Left renal pelvis (tissue), 4 donors: Measurements from ENCODE around the gene MYRF. TPM values are rescaled to one million over a fixed set of nuclear protein-coding genes. Genes with fewer than 3 reads are reported as not detected.

Source experiments
- DNase-seq, 4 donors: peaks; one replicate each; pipeline ENCODE4 v3.0.0-alpha.2; 2013; ENCODE audit warnings: low read depth in 4 of 4, low spot score in 3 of 4
- polyA plus RNA-seq, 4 donors: library from polyadenylated mRNA; unstranded; fragments of 120-200 nt; gene quantifications; one replicate each; pipeline ENCODE4 v1.2.1, GENCODE V29; 2013; ENCODE audit not compliant: insufficient read length in 4 of 4

Gene MYRF
- polyA plus RNA-seq, 4 donors, result 7.9 to 26.7 (median 20.9) TPM

GRCh38 chr11:61756147-61756451 is 3.7 kb downstream of the MYRF start:
- DNase-seq, result no peak

DNA sequence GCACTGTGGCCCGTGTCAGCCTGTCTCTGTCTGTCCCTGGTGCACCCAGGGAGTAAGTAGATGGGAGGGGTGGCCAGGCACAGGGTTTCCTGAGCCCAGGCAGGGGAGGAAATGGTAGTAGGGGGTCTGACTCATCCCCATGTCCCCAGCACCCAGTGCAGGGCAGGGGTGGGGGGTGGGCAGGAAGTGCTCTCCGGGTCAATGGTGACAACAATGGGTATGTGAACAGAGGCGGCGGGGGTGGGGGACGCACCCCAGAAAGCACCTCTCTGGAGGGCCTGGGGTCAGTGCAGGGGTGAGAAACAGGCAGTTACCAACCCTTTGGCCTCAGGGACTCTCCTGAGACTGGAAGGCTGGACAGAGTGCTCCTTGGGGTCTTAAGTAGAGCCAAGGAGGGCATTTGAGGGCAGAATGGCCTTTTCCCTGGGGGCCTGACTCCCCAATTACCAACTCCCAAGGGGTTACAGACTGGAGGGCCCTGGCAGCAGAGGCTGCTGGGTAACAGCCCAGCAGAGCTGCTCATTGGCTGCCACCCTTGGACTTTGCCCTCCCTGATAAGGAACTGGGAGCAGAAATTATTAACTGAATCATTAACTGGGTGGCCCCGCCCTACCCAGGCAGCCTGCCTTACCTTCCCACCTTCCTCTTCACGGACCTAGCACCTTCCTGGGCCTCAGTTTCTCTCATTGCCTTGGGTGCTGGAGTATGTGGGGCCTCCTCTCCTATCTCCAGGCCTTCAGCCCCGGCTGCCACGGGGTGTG is 4.2 kb downstream of the MYRF start:
- no peak for DNase-seq

DNA sequence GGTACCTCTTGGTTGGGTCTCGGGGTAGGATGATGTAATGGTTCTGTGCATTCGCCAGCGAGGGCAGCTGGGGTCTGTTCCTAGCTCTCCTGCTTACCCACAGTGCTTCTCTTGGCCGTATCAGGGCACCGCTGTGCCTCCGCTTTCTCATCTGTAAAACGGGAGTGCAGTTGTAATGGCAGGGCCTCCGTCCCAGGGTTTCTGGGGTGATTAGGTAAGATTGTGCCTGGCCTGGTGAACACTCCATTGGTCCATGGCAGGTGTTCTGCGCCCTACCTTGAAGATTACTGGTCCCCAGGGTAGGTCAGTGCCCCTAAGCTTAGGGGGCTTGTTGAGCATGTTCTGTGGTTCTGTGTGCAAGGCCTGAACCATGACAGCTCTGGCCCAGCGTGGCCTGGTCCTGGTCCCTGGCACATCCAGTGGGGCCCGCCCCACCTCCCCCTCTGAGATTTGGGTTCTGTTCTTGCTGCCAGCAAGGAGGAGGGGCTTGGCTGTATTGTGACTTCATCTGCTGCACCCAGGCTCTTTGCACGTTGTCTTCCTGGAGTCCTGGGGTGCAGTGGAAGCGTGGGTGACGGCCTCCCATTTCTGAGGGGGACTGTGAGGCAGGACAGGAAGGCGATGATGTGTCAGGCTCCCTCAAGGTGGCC is 4.9 kb downstream of the MYRF start:
- no peak for DNase-seq

DNA sequence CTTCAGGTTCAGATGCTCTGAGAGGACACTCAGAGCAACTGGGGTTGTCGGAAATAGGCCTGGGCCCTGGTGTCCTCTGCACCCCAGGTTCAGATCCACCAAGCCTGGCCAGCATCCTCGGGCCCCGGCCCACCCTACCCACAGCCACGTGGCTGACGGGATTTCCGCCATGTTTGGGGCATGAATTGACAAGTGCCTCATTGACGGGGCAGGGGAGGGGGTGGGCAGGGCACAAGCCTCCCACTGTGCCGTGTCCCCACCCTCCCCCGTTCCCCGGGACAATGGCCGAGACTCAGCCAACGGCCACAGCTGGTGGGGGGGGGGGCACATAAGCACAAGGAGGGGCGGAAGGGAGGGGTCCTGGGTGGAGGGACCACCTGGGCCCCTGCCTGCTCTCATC is 8.5 kb downstream of the MYRF start:
- DNase-seq, result no peak

GRCh38 chr11:61761440-61762222 is 9.2 kb downstream of the MYRF start:
- DNase-seq, result no peak

DNA sequence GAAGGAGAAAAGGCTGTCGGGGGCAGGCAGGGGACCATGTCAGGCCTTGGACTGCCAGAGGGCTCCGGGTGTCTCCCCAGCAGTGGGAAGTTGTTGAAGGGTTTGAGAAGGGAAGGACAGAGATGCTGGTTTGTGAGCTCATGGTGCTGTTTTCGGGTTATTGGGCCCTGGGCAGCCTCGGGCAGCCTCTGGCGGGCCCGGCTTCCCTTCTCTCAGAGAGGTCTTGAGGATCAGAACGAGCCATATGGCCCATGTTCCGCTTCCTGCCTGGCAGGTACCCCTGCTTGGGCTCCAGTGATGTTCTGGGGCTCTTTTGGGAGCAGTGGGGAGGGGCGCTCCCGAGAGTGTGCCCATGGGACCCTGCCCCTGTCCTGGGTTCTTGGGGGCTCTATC is 9.8 kb downstream of the MYRF start:
- no peak for DNase-seq

DNA sequence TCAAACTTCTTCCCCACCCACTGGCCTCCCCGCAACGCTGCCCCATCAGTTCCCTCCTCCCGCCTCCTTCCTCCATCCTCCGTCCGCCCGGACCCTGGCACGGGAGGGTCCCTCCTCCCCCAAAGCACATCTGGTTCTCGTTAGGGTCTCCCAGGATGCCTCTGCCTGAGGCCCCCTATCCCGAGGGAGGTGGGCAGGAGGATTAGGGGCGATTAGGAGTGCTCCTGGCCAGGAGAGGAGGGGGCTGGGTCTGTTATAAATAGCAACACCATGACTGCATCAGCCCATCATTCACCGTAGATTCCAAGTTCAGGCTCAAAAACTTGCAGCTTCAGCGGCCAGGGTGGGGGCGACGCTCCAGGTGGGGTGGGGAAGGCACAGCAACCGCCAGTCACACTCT is 10.4 kb downstream of the MYRF start:
- DNase-seq, result no peak

DNA sequence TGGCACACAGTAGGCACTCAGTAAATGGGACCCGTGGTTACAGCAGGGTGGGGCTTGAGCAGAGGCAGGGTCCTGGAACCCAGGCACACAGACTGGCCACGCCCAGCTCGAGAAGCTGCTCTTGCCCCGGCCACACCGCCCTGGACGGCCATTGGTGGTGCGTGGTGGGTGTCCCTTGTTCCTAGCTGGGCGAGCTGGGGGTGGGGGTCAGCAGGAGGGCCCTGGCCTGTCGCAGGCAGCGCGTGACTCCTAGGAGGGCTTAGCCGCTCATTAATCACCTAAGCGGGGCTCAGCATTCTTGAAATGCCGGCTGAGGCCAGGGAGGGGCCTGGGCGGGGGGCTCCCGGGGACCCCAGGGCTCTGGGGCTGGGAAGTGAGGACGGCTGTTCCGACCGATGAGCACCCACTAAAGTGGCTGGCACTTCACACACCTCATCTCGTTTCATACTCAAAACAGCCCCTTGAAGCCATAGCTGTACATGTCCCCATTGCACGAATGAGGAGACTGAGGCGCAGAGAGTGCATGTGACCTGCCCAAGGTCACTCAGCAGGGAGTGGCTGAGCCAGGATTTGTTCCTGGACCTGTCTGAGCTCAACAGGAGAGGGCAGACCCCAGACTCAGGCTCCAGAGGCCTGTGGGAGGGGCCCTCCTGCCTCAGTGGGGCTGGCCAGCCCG is 11.6 kb downstream of the MYRF start:
- DNase-seq, result no peak

GRCh38 chr11:61764606-61765260 is 12.3 kb downstream of the MYRF start:
- DNase-seq, result no peak

DNA sequence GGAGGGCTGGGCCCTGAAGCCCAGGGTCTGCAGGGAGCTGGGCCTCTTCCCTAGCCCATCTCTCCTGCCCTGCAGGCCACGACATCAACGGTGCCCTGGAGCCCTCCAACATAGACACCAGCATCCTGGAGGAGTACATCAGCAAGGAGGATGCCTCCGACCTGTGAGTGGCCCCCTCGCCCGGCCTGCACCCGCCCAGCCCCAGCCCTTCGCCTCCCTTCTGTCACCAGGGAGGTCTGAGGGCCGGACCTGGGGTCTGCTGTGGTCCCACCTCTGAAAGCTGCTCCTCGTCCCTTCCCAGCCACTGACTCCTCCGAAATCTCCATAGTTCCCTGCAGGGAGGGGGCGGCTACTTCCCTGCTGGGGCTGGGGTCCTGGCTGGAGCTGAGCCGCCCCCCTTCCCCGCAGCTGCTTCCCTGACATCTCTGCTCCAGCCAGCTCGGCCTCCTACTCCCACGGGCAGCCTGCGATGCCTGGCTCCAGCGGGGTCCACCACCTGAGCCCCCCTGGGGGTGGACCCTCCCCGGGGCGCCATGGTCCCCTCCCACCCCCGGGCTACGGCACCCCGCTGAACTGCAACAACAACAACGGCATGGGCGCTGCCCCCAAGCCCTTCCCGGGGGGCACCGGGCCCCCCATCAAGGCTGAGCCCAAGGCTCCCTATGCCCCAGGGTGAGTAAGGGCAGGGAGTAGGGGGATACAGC is 13.3 kb downstream of the MYRF start:
- no peak for DNase-seq

- no peak for DNase-seq
These were observed 14.0 kb downstream of the MYRF start for GRCh38 chr11:61766353-61766841.

DNA sequence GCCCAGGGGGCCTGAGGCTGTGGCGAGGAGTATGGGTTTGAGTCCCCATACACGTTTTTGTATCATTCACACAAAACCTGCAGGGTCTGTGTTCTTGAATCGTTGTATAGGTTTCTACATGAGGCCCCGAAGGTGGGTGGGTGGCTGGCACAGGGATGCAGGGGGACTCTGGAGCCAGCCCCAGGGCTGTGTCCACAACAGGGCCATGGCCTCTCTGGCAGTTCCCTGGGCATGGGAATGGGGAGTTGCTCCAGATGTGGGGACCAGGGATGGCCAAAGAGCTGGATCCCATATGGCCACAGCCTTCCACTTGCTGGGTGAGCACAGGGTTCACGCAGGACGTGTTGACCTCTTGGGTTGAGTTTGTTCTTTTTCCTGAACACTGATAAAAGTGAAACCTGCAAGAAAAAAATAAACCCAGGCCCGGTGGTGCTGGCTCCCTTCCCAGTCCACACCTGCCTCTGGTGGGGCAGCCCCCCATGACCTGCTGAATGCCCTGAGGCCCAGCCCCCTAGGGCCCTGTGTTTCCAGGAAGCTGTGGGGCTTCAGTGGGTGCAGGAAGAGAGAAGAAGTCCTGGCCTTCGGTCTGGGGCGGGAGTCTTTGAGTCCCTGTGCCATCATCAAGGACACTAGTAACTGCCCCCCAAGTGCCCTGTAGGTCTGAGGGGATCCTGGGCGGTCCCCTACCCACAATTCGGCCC is 16.1 kb downstream of the MYRF start:
- DNase-seq, result no peak

- DNase-seq, result no peak
These were observed 16.9 kb downstream of the MYRF start for GRCh38 chr11:61769169-61769920.

- no peak for DNase-seq
These were observed 17.7 kb downstream of the MYRF start for GRCh38 chr11:61769946-61770683.

DNA sequence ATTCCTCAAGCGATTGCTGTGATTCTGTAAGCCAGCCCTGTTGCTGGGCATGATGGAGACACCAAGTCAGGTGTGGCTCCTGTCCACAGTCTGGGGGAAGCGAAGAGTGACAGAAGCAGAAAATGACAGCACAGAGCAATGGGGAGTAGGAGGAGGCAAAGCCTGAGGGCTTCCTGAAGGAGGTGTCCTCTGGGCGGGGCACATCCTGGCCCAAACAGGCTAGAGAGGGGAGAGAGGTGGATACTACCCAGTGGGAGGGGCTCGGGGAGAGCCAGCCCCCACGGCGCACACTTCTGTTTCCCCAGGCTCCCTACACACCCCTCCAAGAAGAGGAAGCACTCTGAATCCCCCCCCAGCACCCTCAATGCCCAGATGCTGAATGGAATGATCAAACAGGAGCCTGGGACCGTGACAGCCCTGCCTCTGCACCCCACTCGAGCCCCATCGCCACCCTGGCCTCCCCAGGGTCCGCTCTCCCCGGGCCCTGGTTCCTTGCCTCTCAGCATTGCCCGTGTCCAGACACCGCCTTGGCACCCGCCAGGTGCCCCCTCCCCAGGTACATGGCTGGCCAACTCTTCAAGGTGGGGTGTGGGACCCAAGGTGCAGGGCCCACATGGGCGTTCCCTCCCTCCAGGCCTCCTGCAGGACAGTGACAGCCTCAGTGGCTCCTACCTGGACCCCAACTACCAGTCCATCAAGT is 18.9 kb downstream of the MYRF start:
- DNase-seq, result no peak

GRCh38 chr11:61771985-61772455 is 19.6 kb downstream of the MYRF start:
- no peak for DNase-seq

DNA sequence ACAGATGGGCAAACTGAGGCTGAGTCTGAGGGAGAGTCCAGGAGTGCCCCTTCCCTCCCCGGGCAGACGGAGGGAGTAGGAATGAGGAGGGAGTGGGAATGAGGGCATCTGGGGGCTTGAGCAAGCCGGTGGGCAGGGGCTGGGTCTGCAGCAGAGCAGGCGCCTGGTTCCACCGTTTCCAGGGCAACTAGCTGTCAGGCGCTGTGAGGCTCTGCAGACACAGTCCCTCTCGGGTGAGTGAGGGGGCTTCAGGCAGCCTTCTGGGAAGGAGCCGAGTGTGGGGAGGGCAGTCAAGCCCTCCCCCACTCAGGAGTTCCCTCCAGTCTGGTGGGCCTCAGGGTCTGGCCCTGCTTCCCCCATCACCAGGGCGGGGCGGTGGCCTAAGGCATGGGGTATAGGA is 20.9 kb downstream of the MYRF start:
- DNase-seq, result no peak
